Head of caudate nucleus (tissue), 42 donors: ENCODE data around the gene CDKAL1.

Experiments used
- DNase-seq, 42 donors: peaks; one replicate each; pipeline versions ENCODE4 v3.0.0 to v3.0.0-alpha.2; 2020 to 2021; ENCODE audit warnings: mixed read lengths in 7 of 42
- intact Hi-C: fragments of 100-400 bp; cut with DNase I; formaldehyde crosslinking; loops from one replicate; pipeline ENCODE4 v1.15.0; 2022

The CDKAL1 gene

DNA sequence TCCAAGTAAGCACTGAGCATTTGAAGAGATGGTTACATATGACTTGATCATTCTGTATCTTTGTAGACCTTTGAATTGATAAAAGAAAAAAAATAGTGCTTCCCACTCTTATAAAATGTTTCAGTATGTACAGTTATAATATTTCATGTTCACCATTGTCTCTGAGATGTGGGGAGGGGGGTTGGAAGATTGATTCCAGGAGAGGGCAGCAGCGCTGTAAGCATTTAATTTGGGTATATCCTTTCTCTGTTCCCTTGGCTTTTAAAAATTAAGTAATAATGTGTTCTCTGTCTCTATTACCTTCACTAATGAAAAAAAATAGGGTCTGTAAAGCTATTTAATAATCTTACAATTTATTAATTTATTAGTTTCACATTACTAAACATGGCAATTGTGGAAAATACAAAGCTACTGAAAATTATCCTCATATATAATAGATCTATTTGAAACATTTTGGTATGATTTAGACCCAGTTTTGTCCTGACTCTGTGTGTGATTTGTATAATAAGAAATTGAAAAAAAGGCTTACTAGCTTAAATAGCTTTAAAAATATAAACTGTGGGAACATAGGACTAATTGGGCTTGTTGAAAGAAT, 341.2 kb downstream of the CDKAL1 start:
- no peak for DNase-seq
- intact Hi-C loops = no loop called here

DNA sequence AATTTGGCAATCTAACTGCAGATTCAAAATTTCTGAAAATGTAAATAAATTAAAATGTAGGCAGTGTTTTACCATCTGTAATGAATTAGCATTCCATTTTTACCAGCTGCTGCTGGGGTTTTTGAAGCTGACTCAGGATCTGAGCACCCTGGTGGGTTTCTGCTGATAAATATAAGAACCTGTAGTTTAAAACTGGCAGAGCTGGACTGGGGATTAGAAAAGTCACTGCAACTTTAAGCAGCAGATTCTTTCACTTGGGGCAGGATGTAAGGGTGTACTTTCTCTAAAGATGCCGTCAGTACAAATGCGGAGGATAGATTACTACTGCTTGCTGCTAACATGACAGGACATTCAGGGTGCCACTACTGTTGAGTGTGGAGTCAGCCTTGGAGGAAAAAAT, 341.8 kb downstream of the CDKAL1 start:
- no peak for DNase-seq
- intact Hi-C loops = no loop called here

- DNase-seq = no peak
- intact Hi-C loops = no loop called here
These were observed 342.3 kb downstream of the CDKAL1 start for GRCh38 chr6:20876561-20876960.

DNA sequence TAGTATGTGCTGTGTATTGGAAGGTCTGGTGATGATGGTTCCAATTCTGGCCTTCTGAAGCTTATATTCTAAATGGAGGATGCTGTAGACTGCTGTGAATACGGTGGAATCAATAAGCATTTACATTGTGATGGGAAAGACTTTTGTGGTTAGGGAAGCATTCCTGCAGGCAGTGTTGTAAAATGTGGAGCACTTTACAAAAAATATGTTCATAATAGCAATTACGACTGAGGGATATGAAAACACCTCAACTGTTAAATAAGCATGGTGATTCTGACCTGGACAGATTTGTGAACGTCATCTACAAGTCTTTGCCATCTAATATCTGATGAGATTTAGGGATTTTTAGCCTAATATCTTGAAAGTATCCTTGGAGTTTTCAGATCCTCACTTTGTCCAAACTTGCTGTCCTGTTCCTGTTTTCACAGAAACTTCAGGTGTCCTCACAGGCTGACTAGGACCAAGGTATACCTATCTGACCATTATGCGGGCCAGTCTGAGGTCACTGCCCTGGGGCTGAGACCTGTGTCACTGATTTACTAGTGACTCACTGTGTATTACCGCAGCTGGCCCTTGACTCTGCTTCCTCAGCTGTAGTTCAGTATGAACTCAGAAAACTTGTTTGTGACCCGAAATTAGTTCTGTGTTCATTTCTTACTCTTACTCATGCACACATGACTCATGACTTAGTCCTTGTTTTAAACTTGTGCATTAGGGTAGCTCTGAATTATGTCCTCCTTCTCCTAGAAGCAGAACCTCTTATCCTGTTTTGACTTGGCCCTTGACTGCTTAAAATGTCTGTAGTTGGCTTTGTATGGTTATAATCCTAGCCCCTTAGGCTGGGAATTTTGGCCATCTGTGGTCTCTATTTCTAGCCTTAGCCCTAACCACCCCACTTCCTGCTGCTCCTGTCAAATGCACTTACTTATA, 343.0 kb downstream of the CDKAL1 start:
- DNase-seq = no peak
- intact Hi-C loops = no loop called here

GRCh38 chr6:20879121-20879520, 344.9 kb downstream of the CDKAL1 start:
- intact Hi-C loops = no loop called here
- DNase-seq = no peak

DNA sequence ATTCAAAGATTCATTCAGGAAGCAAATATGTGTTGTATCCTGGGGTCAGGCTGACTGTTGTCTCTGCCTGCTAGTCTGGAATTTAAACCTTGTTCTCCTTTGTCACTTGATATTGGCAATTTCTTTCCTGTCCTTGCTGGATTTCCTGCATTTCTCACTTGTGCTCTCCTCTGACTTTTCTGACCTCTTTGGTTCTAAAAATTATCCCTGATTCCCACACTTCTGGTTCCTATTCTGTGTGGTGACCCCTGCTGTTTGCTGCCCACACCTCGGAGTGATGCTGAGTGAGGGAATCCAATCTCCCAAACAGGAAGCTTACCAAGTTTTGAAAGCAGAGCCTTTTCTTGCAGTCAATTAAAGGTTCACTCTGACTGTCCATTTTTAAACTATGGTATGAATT, 345.3 kb downstream of the CDKAL1 start:
- DNase-seq = no peak
- intact Hi-C loops = no loop called here

GRCh38 chr6:20881365-20881764, 347.1 kb downstream of the CDKAL1 start:
- no peak for DNase-seq
- intact Hi-C loops = no loop called here

GRCh38 chr6:20882014-20882413, 347.8 kb downstream of the CDKAL1 start:
- DNase-seq = no peak

DNA sequence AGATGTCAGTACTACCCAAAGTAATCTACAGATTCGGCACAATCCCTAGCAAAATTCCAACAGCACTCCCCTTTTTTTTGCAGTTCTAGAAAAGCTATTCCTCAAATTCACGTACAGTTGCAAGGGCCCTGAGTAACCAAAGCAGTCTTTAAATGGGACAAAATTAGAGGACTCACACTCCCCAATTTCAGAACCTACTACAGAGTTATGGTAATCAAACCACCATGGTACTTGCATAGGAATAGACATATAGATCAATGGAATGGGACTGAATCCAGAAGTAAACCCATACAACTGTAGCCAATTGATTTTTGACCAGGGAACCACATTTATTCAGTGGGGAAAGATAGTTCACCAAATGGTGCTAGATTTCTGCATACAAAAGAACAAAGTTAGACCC, 350.8 kb downstream of the CDKAL1 start:
- no peak for DNase-seq
- intact Hi-C loops = no loop called here

More at GRCh38 chr6:20882014-20882413, 347.8 kb downstream of the CDKAL1 start:
- intact Hi-C loops = no loop called here

DNA sequence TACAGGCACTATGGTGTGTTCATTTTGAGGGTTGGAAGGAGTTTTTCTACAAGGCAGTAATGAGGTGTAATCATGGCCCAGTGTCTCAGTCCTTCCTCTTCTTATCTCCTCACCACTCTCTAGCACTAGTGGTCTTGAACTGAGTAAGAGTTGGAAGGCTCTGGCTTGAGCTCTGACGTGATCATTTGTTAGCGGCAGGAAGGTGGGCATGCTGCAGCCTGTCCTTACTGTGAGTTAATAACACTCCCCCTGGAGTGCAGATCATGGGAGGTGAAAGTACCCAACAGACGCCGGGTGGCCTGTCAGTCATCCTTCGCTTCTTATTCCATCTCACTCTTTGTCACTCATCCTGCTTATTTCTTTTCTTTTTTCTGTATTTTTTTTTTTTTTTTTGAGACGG, 356.9 kb downstream of the CDKAL1 start:
- DNase-seq = no peak
- intact Hi-C loops = no loop called here

DNA sequence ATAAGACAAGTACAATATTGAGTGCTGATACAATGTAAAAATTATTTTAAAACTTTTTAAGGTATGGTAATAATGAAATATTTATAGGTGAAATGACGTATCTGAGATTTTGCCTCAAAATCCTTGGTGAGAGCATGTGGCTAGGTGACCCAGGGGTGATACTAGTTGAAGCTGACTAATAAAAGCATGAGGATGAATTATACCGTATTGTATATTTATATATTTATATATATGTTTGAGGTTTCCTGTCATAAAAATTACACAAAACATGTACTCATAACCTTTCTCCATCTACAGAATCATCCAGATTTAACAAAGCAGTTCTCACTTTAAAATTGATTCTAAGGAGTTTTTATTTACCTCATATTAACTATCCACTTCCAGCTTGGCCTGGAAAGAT, 358.1 kb downstream of the CDKAL1 start:
- no peak for DNase-seq
- intact Hi-C loops = no loop called here

DNA sequence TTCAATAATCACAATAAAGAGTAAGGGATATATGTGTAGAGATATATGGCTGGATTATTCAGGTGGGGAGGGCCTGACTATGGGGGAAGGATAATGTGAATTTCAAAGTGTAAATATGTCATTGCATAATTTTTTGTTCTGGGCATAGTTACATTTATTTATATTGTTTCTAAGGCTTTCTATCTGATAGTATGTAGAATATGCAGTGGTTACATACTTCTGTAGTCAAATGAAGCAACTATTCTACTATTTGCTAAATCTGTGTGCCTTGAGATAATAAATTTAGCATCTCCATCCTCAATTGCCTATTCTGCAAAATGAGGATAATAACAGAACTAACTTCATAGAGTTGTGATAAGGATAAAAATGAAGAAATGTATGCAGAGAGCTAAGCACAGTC, 359.2 kb downstream of the CDKAL1 start:
- intact Hi-C loops = no loop called here
- DNase-seq = no peak

GRCh38 chr6:20900389-20901160, 366.3 kb downstream of the CDKAL1 start:
- no peak for DNase-seq
- intact Hi-C loops = no loop called here

DNA sequence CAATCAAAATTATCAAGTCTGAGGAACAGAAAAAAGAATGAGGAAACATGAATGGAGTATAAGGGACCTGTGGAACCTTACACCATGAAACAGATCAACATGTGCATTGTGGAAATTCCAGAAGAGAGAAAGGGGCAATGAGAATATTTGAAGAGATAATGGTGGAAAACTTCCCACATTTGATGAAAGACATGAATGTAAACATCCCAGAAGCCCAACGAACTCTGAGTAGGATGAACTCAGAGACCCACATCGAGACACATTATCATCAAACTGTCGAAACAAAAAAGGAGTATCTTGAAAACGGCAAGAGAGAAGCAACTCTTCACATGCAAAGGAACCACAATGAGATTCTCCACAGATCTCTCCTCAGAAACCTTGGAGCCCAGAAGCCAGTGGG, 371.1 kb downstream of the CDKAL1 start:
- intact Hi-C loops = no loop called here
- DNase-seq = no peak

DNA sequence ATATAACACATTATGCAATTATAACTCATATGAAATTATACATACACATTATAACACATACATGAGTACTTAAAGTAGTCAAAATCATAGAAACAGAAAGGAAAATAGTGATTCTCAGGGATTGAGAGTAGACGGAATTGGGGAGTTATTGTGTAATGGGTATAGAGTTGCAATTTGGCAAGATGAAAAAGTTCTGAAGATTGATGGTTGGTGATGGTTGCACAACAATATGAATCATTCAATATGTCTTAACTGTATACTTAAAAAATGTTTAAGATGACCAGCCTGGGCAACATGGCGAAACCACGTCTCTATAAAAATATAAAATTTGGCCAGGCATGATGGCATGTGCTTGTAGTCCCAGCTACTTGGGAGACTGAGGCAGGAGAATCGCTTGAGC, 372.7 kb downstream of the CDKAL1 start:
- intact Hi-C loops = no loop called here

DNA sequence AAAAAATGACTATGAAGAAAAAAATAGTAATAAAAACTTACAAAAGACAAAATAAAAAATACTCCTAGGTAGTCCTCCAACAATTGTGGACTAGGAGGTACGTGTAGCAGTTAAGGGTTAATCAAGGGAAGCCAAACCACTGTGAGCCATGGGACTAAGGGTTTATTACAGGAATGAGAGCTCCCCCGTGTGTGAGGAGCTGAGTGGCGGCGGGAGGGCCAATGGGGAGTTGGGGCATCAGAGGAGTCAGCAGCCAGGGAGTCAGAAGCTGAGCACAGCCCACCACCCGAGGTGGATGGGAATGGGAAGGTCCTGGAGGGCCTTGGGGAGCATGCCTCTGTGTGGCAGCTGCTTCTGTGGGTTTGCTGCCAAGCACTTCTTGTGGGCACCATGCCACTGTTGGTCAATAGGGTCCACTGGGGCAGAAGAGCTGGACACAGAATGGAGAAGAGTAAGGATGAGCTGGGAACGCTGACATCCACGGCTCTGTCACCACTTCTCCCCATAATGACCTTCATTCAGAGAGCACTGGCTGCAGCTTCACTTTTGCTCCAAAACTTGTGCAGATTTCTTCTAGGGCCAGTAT, 373.3 kb downstream of the CDKAL1 start:
- peak in 17 of 42 donors; percentile 5 to 44 (median 15) for DNase-seq
- intact Hi-C loops = no loop called here

More for the DNA sequence above, 372.7 kb downstream of the CDKAL1 start:
- no peak for DNase-seq

DNA sequence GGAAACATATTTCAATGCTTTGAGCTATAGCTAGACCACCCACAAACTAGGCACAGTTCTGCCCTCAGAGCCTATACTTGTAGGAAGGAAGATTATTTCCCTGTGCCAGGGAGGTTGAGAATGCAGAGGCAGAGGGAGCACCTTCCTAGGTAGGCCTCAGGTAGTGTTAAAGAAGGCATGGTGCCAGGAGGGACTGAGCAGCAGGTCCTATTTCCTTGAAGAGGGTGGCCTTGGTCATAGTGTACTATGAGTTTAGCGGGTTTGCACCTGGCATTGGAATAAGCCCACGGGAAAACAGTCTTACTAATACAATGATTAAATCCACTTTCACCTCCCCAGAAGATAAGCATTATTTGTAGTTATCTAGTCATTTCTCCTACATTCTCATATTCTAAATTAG, 375.4 kb downstream of the CDKAL1 start:
- no peak for DNase-seq
- intact Hi-C loops = no loop called here

- intact Hi-C loops = no loop called here
- no peak for DNase-seq
These were observed 377.5 kb downstream of the CDKAL1 start for GRCh38 chr6:20911712-20912111.

- no peak for DNase-seq
- intact Hi-C loops = no loop called here
These were observed 380.9 kb downstream of the CDKAL1 start for GRCh38 chr6:20915156-20915555.

GRCh38 chr6:20915626-20916025, 381.4 kb downstream of the CDKAL1 start:
- intact Hi-C loops = no loop called here
- DNase-seq = no peak
